Nephron (organoid): ENCODE data around the gene POLR1A.

ENCODE experiments used
- H3K27ac Mint-ChIP-seq, 3 experiments: 2 replicates each; pipeline ENCODE4 v1.8.0; 2020; ENCODE audit warnings: mixed read lengths in 3 of 3, mild to moderate bottlenecking in 2 of 3, moderate library complexity in 1 of 3
- H3K27me3 Mint-ChIP-seq: 2 replicates; pipeline ENCODE4 v1.8.0; 2021; ENCODE audit warnings: low read depth, mild to moderate bottlenecking, moderate library complexity, mixed read lengths
- H3K36me3 Mint-ChIP-seq: 2 replicates; pipeline ENCODE4 v1.8.0; 2020; ENCODE audit warnings: low read depth, mixed read lengths
- H3K4me1 Mint-ChIP-seq: 2 replicates; pipeline ENCODE4 v1.8.0; 2020; ENCODE audit warnings: mixed read lengths
- H3K4me3 Mint-ChIP-seq, 3 experiments: 2 replicates each; pipeline ENCODE4 v1.8.0; 2020; ENCODE audit warnings: mild to moderate bottlenecking in 3 of 3, mixed read lengths in 3 of 3, moderate library complexity in 2 of 3
- H3K9me3 Mint-ChIP-seq: 2 replicates; pipeline ENCODE4 v1.8.0; 2020; ENCODE audit warnings: mixed read lengths
- CTCF ChIP-seq, 3 experiments: fragments of 200-600 bp; sonication (generic); IDR thresholded peaks; one replicate each; pipeline ENCODE4 v1.5.0; 2021; ENCODE audit warnings: antibody characterized with exemption in 3 of 3; ENCODE audit not compliant: unreplicated experiment in 3 of 3

The POLR1A gene

GRCh38 chr2:85989288-85989865 lies 116.3 kb downstream of the POLR1A start:
- H3K36me3 Mint-ChIP-seq: no peaks in the 10 kb centered on the region
- no peak for TF ChIP-seq CTCF (IDR thresholded peaks at IDR 0.05; ENCODE audit: unreplicated experiment in 3 of 3)
- peak overlapping the region in 2 of 3 experiments; percentile 84 to 89 for H3K27ac Mint-ChIP-seq
- H3K9me3 Mint-ChIP-seq: no peaks in the 10 kb centered on the region
- H3K4me1 Mint-ChIP-seq: peaks cover 43% of the 10 kb centered on the region
- peaks cover 3% of the 10 kb centered on the region for H3K27me3 Mint-ChIP-seq
- H3K4me3 Mint-ChIP-seq: no peak overlapping the region

GRCh38 chr2:85988914-85989270 lies 116.8 kb downstream of the POLR1A start:
- H3K4me1 Mint-ChIP-seq: peaks cover 38% of the 10 kb centered on the region
- peak overlapping the region in 2 of 3 experiments; percentile 84 to 89 for H3K27ac Mint-ChIP-seq
- H3K27me3 Mint-ChIP-seq: peaks cover 2% of the 10 kb centered on the region
- no peak overlapping the region for H3K4me3 Mint-ChIP-seq
- H3K36me3 Mint-ChIP-seq: no peaks in the 10 kb centered on the region
- H3K9me3 Mint-ChIP-seq: no peaks in the 10 kb centered on the region
- TF ChIP-seq CTCF (IDR thresholded peaks at IDR 0.05; ENCODE audit: unreplicated experiment in 3 of 3): no peak

GRCh38 chr2:85988175-85988913 lies 117.3 kb downstream of the POLR1A start:
- H3K4me1 Mint-ChIP-seq: peaks cover 36% of the 10 kb centered on the region
- TF ChIP-seq CTCF (IDR thresholded peaks at IDR 0.05; ENCODE audit: unreplicated experiment in 3 of 3): no peak
- H3K27ac Mint-ChIP-seq: peak overlapping the region; percentile 83 to 89 (median 84)
- peak overlapping the region in 1 of 3 experiments; percentile 2 for H3K4me3 Mint-ChIP-seq
- H3K9me3 Mint-ChIP-seq: no peaks in the 10 kb centered on the region
- H3K27me3 Mint-ChIP-seq: no peaks in the 10 kb centered on the region
- no peaks in the 10 kb centered on the region for H3K36me3 Mint-ChIP-seq

GRCh38 chr2:85987266-85988174 lies 118.2 kb downstream of the POLR1A start:
- Mint-ChIP-seq H3K4me3 (peak overlapping the region in 1 of 3 experiments; percentile 14), H3K36me3 (no peaks in the 10 kb centered on the region), H3K9me3 (no peaks in the 10 kb centered on the region), H3K27me3 (no peaks in the 10 kb centered on the region), H3K27ac (peak overlapping the region; percentile 83 to 89 (median 84)), H3K4me1 (peaks cover 31% of the 10 kb centered on the region)
- no peak for TF ChIP-seq CTCF (IDR thresholded peaks at IDR 0.05; ENCODE audit: unreplicated experiment in 3 of 3)

- H3K36me3 Mint-ChIP-seq: no peaks in the 10 kb centered on the region
- H3K9me3 Mint-ChIP-seq: no peaks in the 10 kb centered on the region
- H3K4me1 Mint-ChIP-seq: peaks cover 30% of the 10 kb centered on the region
- no peaks in the 10 kb centered on the region for H3K27me3 Mint-ChIP-seq
- TF ChIP-seq CTCF (IDR thresholded peaks at IDR 0.05; ENCODE audit: unreplicated experiment in 3 of 3): no peak
- H3K27ac Mint-ChIP-seq: peak overlapping the region in 1 of 3 experiments; percentile 25
- no peak overlapping the region for H3K4me3 Mint-ChIP-seq
Observed at GRCh38 chr2:85986121-85986520, 119.6 kb downstream of the POLR1A start.
